Activated CD4-positive, alpha-beta T cell treated with anti-CD3 and anti-CD28 coated beads, Interleukin-2, amount 50 U/mL, for 4 hours (primary cell): ENCODE results near the gene RSPO3.

Experiments used
- DNase-seq, 2 experiments: peaks; one replicate each; pipeline ENCODE4 v3.0.0-alpha.2; 2020

RSPO3 gene

GRCh38 chr6:127114214-127114760, 4.2 kb upstream of the RSPO3 start:
- DNase-seq = no peak

- no peak for DNase-seq
These were observed 3.3 kb upstream of the RSPO3 start for GRCh38 chr6:127115084-127115655.

GRCh38 chr6:127115746-127116145, 2.7 kb upstream of the RSPO3 start:
- no peak for DNase-seq

GRCh38 chr6:127117979-127118297, 533 bp upstream of the RSPO3 start:
- DNase-seq = no peak

GRCh38 chr6:127119102-127120022, 891 bp downstream of the RSPO3 start:
- no peak for DNase-seq

GRCh38 chr6:127120023-127120786, 1.7 kb downstream of the RSPO3 start:
- DNase-seq = no peak

- DNase-seq = peak; percentile 27 to 42
These were observed 2.5 kb downstream of the RSPO3 start for GRCh38 chr6:127120787-127121636.

GRCh38 chr6:127121637-127121960, 3.1 kb downstream of the RSPO3 start:
- DNase-seq = no peak

- DNase-seq = no peak
These were observed 5.7 kb downstream of the RSPO3 start for GRCh38 chr6:127124172-127124571.

- DNase-seq = no peak
These were observed 6.2 kb downstream of the RSPO3 start for GRCh38 chr6:127124680-127125079.

- no peak for DNase-seq
These were observed 9.6 kb downstream of the RSPO3 start for GRCh38 chr6:127128066-127128465.

- no peak for DNase-seq
These were observed 10.8 kb downstream of the RSPO3 start for GRCh38 chr6:127129251-127129650.

GRCh38 chr6:127131275-127131674, 12.8 kb downstream of the RSPO3 start:
- DNase-seq = no peak

- no peak for DNase-seq
These were observed 13.4 kb downstream of the RSPO3 start for GRCh38 chr6:127131772-127132376.

- no peak for DNase-seq
These were observed 15.7 kb downstream of the RSPO3 start for GRCh38 chr6:127134136-127134535.

- DNase-seq = no peak
These were observed 18.3 kb downstream of the RSPO3 start for GRCh38 chr6:127136786-127137185.

- DNase-seq = no peak
These were observed 28.5 kb downstream of the RSPO3 start for GRCh38 chr6:127146932-127147331.

- no peak for DNase-seq
These were observed 29.1 kb downstream of the RSPO3 start for GRCh38 chr6:127147534-127147933.

- no peak for DNase-seq
These were observed 30.0 kb downstream of the RSPO3 start for GRCh38 chr6:127148511-127148910.

- no peak for DNase-seq
These were observed 36.0 kb downstream of the RSPO3 start for GRCh38 chr6:127154509-127154908.

- no peak for DNase-seq
These were observed 42.0 kb downstream of the RSPO3 start for GRCh38 chr6:127160484-127160883.

GRCh38 chr6:127162836-127163235, 44.4 kb downstream of the RSPO3 start:
- no peak for DNase-seq
